Ascending aorta (tissue), 2 donors: ENCODE measurements around the gene GSS. TPM values are rescaled to one million over a fixed set of nuclear protein-coding genes. Genes with fewer than 3 reads are reported as not detected.

Experiments used
- DNase-seq, 2 donors: peaks; one replicate each; pipeline ENCODE4 v3.0.0-alpha.2; 2019; ENCODE audit warnings: low spot score in 2 of 2
- H3K27ac ChIP-seq, 2 donors: fragments of 200-600 bp; sonication (generic); one replicate each; pipeline ENCODE4 v1.5.1; 2016 to 2017; ENCODE audit warnings: mild to moderate bottlenecking in 1 of 2
- H3K27me3 ChIP-seq: fragments of 200-600 bp; sonication (generic); one replicate; pipeline ENCODE4 v1.5.1; 2017
- H3K36me3 ChIP-seq, 2 donors: fragments of 200-600 bp; sonication (generic); one replicate each; pipeline ENCODE4 v1.5.1; 2016
- H3K4me1 ChIP-seq, 2 donors: fragments of 200-600 bp; sonication (generic); one replicate each; pipeline ENCODE4 v1.5.1; 2016 to 2017; ENCODE audit warnings: mild to moderate bottlenecking in 1 of 2
- H3K4me3 ChIP-seq, 2 donors: fragments of 200-600 bp; sonication (generic); one replicate each; pipeline ENCODE4 v1.5.1; 2016 to 2017; ENCODE audit warnings: mild to moderate bottlenecking in 1 of 2
- H3K9me3 ChIP-seq, 2 donors: fragments of 200-600 bp; sonication (generic); one replicate each; pipeline ENCODE4 v1.5.1; 2016
- intact Hi-C: fragments of 100-400 bp; cut with DNase I; formaldehyde crosslinking; loops from one replicate; pipeline ENCODE4 v1.15.1; 2023
- total RNA-seq: library from RNA; depleted of rRNA; stranded (reverse); fragments of >200 nt; gene quantifications from one replicate; pipeline ENCODE4 v1.1.0, GENCODE V29; 2016
- TF ChIP-seq, protein P1 (sequence below), 3 experiments: fragments of 200-600 bp in 2 of 3; fragments of 450-650 bp in 1 of 3; sonication (generic) in 2 of 3; IDR thresholded peaks; one replicate each; pipeline ENCODE4 v1.5.1; 2016 to 2019; ENCODE audit warnings: antibody characterized with exemption in 3 of 3, mild to moderate bottlenecking in 1 of 3, moderate library complexity in 1 of 3

The GSS gene
- total RNA-seq, 1 donor from 2014 or later = 40.7 TPM

DNA sequence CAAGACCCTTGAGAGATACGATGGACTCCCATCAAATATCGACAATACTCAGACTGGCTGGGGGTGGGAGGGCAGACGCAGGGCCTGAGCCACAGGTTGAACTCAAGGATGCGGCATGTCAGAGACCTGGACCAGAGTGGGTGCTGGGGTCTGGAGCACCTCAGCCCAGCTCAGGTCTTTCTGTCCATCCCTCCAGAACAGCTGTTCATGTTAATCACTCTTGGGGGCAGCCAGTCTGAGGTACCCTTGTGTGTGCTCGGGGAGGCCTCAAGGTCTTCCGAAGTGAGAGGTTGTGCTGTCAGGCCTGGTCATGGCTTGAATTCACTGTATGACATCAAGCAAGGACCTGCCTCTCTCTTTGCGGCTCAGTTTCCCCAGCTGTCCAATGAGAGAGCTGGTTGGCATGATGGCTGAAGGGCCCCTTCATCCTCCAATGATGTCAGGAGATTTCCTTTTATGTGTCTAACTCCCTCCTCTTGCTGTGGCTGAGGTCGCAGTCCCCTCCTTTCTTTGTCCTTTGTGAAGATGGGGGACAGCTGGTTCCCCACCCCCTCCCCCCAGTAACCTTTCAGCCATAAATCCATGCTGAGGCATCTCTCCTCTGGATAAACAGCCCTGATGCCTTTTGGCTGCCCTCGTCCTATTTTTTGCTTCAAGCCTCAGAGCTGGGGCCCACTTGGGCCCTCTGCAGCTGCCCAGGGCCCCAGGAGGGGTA, 15.4 kb upstream of the GSS start:
- Histone ChIP-seq H3K27ac (no peak overlapping the region), H3K27me3 (no peaks in the 10 kb centered on the region), H3K36me3 (no peaks in the 10 kb centered on the region), H3K4me1 (no peaks in the 10 kb centered on the region), H3K4me3 (no peak overlapping the region), H3K9me3 (no peaks in the 10 kb centered on the region)
- TF ChIP-seq, protein P1, sequence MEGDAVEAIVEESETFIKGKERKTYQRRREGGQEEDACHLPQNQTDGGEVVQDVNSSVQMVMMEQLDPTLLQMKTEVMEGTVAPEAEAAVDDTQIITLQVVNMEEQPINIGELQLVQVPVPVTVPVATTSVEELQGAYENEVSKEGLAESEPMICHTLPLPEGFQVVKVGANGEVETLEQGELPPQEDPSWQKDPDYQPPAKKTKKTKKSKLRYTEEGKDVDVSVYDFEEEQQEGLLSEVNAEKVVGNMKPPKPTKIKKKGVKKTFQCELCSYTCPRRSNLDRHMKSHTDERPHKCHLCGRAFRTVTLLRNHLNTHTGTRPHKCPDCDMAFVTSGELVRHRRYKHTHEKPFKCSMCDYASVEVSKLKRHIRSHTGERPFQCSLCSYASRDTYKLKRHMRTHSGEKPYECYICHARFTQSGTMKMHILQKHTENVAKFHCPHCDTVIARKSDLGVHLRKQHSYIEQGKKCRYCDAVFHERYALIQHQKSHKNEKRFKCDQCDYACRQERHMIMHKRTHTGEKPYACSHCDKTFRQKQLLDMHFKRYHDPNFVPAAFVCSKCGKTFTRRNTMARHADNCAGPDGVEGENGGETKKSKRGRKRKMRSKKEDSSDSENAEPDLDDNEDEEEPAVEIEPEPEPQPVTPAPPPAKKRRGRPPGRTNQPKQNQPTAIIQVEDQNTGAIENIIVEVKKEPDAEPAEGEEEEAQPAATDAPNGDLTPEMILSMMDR (IDR thresholded peaks at IDR 0.05) = no peak
- no peak for DNase-seq
- intact Hi-C loops = no loop called here

DNA sequence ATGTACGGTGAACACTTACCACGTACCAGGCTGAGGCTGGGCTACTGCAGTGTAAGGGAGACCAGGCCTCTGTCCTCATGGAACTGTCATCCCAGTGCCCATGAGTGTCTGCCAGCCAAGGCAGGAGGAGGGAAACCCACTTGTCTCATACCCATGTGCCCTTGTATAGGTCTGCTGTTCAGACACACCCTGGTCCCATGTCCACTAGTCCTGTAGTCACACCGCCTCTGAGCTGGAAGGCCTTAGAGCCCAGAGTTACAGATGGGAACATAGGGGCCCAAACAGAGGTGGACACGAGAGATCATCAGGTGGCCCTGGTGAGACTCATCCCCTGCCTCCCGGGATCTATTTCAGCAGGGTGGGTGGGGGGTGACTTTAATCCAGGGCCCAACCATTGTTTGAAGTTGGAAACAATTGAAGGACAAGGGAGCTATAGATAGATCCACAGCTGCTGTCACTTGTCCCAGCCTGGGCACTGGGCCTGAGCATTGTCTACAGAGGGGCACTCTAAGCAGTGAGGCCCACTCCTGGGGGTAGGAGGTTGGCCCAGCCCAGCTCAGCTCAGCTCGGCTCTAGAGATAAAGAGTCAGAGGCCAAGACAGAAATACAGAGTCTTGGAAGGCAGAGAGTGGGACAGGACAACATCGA, 14.7 kb upstream of the GSS start:
- Histone ChIP-seq H3K9me3 (no peaks in the 10 kb centered on the region), H3K4me1 (no peaks in the 10 kb centered on the region), H3K4me3 (no peak overlapping the region), H3K36me3 (no peaks in the 10 kb centered on the region), H3K27me3 (no peaks in the 10 kb centered on the region), H3K27ac (no peak overlapping the region)
- intact Hi-C loops = no loop called here
- TF ChIP-seq, protein P1 (IDR thresholded peaks at IDR 0.05) = no peak
- DNase-seq = no peak

DNA sequence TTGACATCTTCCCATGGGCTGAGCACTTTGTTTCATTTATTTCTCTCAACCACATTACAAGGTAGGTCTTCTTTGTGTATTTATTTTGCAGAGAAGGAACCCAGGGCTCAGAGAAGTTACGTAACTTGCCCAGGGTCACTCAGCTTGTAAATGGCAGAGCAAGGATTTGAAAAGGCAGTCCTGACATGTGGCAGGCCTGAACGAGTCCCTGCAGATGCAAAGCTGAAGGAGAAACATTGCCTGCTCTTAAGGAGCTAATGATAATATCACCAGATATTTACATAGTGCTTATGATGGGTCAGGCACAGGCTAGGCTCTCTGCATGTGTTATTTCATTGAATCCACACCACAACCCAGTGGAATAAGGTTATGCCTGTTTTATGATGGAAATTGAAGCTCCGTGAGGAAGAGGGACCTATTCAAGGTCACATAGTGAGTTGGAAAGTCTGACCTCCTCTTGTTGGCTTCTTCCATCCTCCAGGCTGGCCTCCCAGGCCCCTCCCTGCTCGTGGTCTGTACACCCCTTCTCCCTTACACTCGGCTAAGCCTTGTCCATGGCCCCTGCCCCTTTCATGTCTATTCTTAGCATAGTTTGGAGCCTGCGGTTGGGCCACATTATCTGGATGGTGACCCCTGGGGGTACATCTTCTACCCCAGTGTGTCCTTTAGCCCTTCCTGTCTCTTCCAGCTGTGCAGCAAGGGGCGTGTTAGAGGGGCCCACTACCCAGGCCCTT, 12.6 kb upstream of the GSS start:
- intact Hi-C loops = no loop called here
- no peak overlapping the region for H3K4me3 ChIP-seq
- H3K27me3 ChIP-seq = no peaks in the 10 kb centered on the region
- H3K36me3 ChIP-seq = no peaks in the 10 kb centered on the region
- H3K9me3 ChIP-seq = no peaks in the 10 kb centered on the region
- TF ChIP-seq, protein P1 (IDR thresholded peaks at IDR 0.05) = no peak
- DNase-seq = no peak
- H3K27ac ChIP-seq = no peak overlapping the region
- H3K4me1 ChIP-seq = no peaks in the 10 kb centered on the region

DNA sequence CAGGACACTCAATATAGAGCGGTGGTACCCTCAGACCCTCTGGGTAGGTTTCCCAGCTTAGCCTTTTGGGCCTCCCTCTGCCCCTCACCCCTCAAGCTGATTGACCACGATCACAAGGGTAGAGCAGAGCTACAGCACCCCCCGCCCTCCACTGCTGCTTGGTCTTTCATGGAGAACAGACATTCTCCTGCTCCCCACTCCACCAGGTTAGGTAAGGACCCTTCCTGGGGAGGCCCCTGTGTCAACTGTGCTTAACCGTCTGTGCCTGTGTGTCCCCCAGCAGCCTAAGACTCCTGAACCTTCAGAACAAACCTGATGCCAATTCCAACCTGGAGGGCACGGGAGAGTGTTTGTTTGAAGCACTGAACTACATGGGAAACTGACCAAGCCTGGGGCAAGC, 11.8 kb upstream of the GSS start:
- no peaks in the 10 kb centered on the region for H3K36me3 ChIP-seq
- no peak overlapping the region for H3K4me3 ChIP-seq
- no peak for DNase-seq
- H3K27me3 ChIP-seq = no peaks in the 10 kb centered on the region
- no peak overlapping the region for H3K27ac ChIP-seq
- no peaks in the 10 kb centered on the region for H3K9me3 ChIP-seq
- TF ChIP-seq, protein P1 (IDR thresholded peaks at IDR 0.05) = no peak
- intact Hi-C loops = no loop called here
- H3K4me1 ChIP-seq = no peaks in the 10 kb centered on the region

DNA sequence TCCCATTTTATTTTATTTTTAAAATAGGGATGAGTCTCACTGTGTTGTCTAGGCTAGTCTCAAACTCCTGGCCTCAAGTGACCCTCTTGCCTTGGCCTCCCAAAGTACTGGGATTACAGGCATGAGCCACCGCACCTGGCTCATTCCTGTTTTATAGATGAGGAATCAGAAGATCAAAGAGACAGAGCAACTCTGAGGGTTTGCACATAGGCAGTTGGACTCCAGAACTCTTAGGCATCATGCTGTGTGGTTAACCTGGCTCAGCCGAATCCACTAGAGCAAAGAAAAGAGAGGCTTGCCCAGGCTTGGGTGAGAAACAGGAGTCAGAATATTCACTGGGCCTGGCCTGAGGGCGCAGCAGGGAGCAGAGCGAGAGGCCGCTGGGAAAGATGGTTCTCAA, 9.4 kb upstream of the GSS start:
- H3K36me3 ChIP-seq = no peaks in the 10 kb centered on the region
- intact Hi-C loops = no loop called here
- H3K27ac ChIP-seq = no peak overlapping the region
- H3K27me3 ChIP-seq = no peaks in the 10 kb centered on the region
- no peaks in the 10 kb centered on the region for H3K9me3 ChIP-seq
- H3K4me3 ChIP-seq = no peak overlapping the region
- H3K4me1 ChIP-seq = no peaks in the 10 kb centered on the region
- DNase-seq = no peak
- TF ChIP-seq, protein P1 (IDR thresholded peaks at IDR 0.05) = no peak
